Naive B cell (primary cell): Measurements from ENCODE around the gene TAF11L11. TPM values are rescaled to one million over a fixed set of nuclear protein-coding genes. Genes with fewer than 3 reads are reported as not detected.
"Not testable (repeated sequence)": the region's sequence is repeated elsewhere in the genome, so short reads cannot be mapped to it uniquely, and the experiment has no call there.

Experiments
- ATAC-seq, 2 donors: fragments of 150-1000 bp; cut with Tn5 transposase; 2 replicates each; pipeline ENCODE4 v1.10.0; 2021; ENCODE audit warnings: low read depth in 2 of 2, mild to moderate bottlenecking in 2 of 2, moderate library complexity in 2 of 2
- DNase-seq: peaks from one replicate; pipeline ENCODE4 v3.0.0; 2022
- H3K27ac Mint-ChIP-seq, 6 donors: one replicate each; pipeline ENCODE4 v1.8.0; 2020 to 2022; ENCODE audit warnings: mild to moderate bottlenecking in 6 of 6, mixed read lengths in 6 of 6, moderate library complexity in 5 of 6, inconsistent platforms in 2 of 6
- H3K27me3 Mint-ChIP-seq, 3 donors: one replicate each; pipeline ENCODE4 v1.8.0; 2021 to 2022; ENCODE audit warnings: mixed read lengths in 3 of 3, mild to moderate bottlenecking in 1 of 3
- H3K36me3 Mint-ChIP-seq, 2 donors: one replicate each; pipeline ENCODE4 v1.8.0; 2020 to 2022; ENCODE audit warnings: mixed read lengths in 2 of 2, inconsistent platforms in 1 of 2, mild to moderate bottlenecking in 1 of 2
- H3K4me1 Mint-ChIP-seq, 3 donors: one replicate each; pipeline ENCODE4 v1.8.0; 2020 to 2022; ENCODE audit warnings: mixed read lengths in 3 of 3, inconsistent platforms in 1 of 3, mild to moderate bottlenecking in 1 of 3, moderate library complexity in 1 of 3
- H3K4me3 Mint-ChIP-seq, 8 donors: one replicate each; pipeline ENCODE4 v1.8.0; 2020 to 2022; ENCODE audit warnings: mild to moderate bottlenecking in 8 of 8, mixed read lengths in 8 of 8, moderate library complexity in 8 of 8, inconsistent platforms in 2 of 8
- H3K9me3 Mint-ChIP-seq, 7 donors: one replicate each; pipeline ENCODE4 v1.8.0; 2020 to 2022; ENCODE audit warnings: mixed read lengths in 7 of 7, mild to moderate bottlenecking in 5 of 7, inconsistent platforms in 2 of 7, moderate library complexity in 1 of 7
- polyA plus RNA-seq, 6 donors: library from polyadenylated mRNA; unstranded; fragments of 300-500 nt; fragmentation: Illumina TruSeq; gene quantifications; one replicate each; pipeline ENCODE4 v1.2.3, GENCODE V29; 2021; ENCODE audit warnings: low read depth in 6 of 6

The TAF11L11 gene
- not detected for polyA plus RNA-seq

- H3K4me1 Mint-ChIP-seq, DNase-seq, H3K27me3 Mint-ChIP-seq, H3K9me3 Mint-ChIP-seq, ATAC-seq, H3K36me3 Mint-ChIP-seq: not testable (repeated sequence)
- Mint-ChIP-seq H3K4me3 (peak within 1 kb of the TSS in 1 of 8 donors; percentile 34), H3K27ac (peak within 1 kb of the TSS in 1 of 6 donors; percentile 7)
Measured at GRCh38 chr5:17603880-17604279, at the start of gene TAF11L11. TSS of gene TAF11L11 (plus strand) at chr5:17604183.

GRCh38 chr5:17585658-17586057 lies 18.3 kb upstream of the TAF11L11 start, which contains the start of gene TAF11L7:
TSS of gene TAF11L7 (minus strand) at chr5:17585758.
- H3K4me3 Mint-ChIP-seq, H3K36me3 Mint-ChIP-seq, H3K27me3 Mint-ChIP-seq, H3K27ac Mint-ChIP-seq, H3K4me1 Mint-ChIP-seq, H3K9me3 Mint-ChIP-seq, DNase-seq, ATAC-seq: not testable (repeated sequence)

- H3K27ac Mint-ChIP-seq, ATAC-seq, H3K9me3 Mint-ChIP-seq, DNase-seq, H3K36me3 Mint-ChIP-seq, H3K4me3 Mint-ChIP-seq, H3K4me1 Mint-ChIP-seq, H3K27me3 Mint-ChIP-seq: not testable (repeated sequence)
Measured at GRCh38 chr5:17590860-17591259, 13.1 kb upstream of the TAF11L11 start, which contains the start of gene TAF11L8. TSS of gene TAF11L8 (minus strand) at chr5:17590960.

GRCh38 chr5:17594255-17594654 lies 9.7 kb upstream of the TAF11L11 start, which contains the start of gene TAF11L9:
TSS of gene TAF11L9 (minus strand) at chr5:17594394.
- not testable (repeated sequence) for H3K27ac Mint-ChIP-seq, H3K36me3 Mint-ChIP-seq, DNase-seq, H3K4me1 Mint-ChIP-seq, H3K27me3 Mint-ChIP-seq, ATAC-seq, H3K4me3 Mint-ChIP-seq, H3K9me3 Mint-ChIP-seq

GRCh38 chr5:17597728-17598127 lies 6.3 kb upstream of the TAF11L11 start, which contains the start of gene TAF11L10:
TSS of gene TAF11L10 (minus strand) at chr5:17597828.
- not testable (repeated sequence) for H3K27ac Mint-ChIP-seq, H3K27me3 Mint-ChIP-seq, DNase-seq, H3K4me1 Mint-ChIP-seq, H3K4me3 Mint-ChIP-seq, ATAC-seq, H3K9me3 Mint-ChIP-seq, H3K36me3 Mint-ChIP-seq

- Mint-ChIP-seq H3K9me3 (peaks cover 0 to 5% (median 0%) of the 10 kb centered on the region in 7 donors), H3K27me3 (peaks cover 0 to 5% (median 0%) of the 10 kb centered on the region in 3 donors), H3K36me3 (no peaks in the 10 kb centered on the region), H3K4me1 (no peaks in the 10 kb centered on the region), H3K27ac (no peak overlapping the region), H3K4me3 (peak overlapping the region in 1 of 8 donors; percentile 34)
- DNase-seq (no peak), ATAC-seq (no peak)
Measured at GRCh38 chr5:17604951-17605350, 968 bp downstream of the TAF11L11 start.

- H3K4me3 Mint-ChIP-seq, H3K27me3 Mint-ChIP-seq, H3K36me3 Mint-ChIP-seq, ATAC-seq, H3K9me3 Mint-ChIP-seq, H3K4me1 Mint-ChIP-seq, DNase-seq: not testable (repeated sequence)
- H3K27ac Mint-ChIP-seq = peak overlapping the region in 1 of 6 donors; percentile 9
Measured at GRCh38 chr5:17607461-17607860, 3.5 kb downstream of the TAF11L11 start.

- H3K4me3 Mint-ChIP-seq, H3K27me3 Mint-ChIP-seq, H3K36me3 Mint-ChIP-seq, H3K4me1 Mint-ChIP-seq, DNase-seq, ATAC-seq, H3K9me3 Mint-ChIP-seq: not testable (repeated sequence)
- H3K27ac Mint-ChIP-seq = peak within 1 kb of the TSS in 1 of 6 donors; percentile 37
Measured at GRCh38 chr5:17610092-17610491, 6.1 kb downstream of the TAF11L11 start, which contains the start of gene TAF11L12. TSS of gene TAF11L12 (plus strand) at chr5:17610392.

- Mint-ChIP-seq H3K36me3 (no peaks in the 10 kb centered on the region), H3K27ac (no peak overlapping the region), H3K9me3 (peaks cover 0 to 4% (median 0%) of the 10 kb centered on the region in 7 donors), H3K4me1 (no peaks in the 10 kb centered on the region), H3K4me3 (no peak overlapping the region), H3K27me3 (no peaks in the 10 kb centered on the region)
- no peak for ATAC-seq
- DNase-seq = no peak
Measured at GRCh38 chr5:17614872-17615605, 11.1 kb downstream of the TAF11L11 start.

GRCh38 chr5:17619354-17619753 lies 15.4 kb downstream of the TAF11L11 start:
- peaks cover 0 to 3% (median 0%) of the 10 kb centered on the region in 7 donors for H3K9me3 Mint-ChIP-seq
- H3K27ac Mint-ChIP-seq = no peak overlapping the region
- DNase-seq = no peak
- H3K36me3 Mint-ChIP-seq = no peaks in the 10 kb centered on the region
- no peaks in the 10 kb centered on the region for H3K27me3 Mint-ChIP-seq
- no peak overlapping the region for H3K4me3 Mint-ChIP-seq
- no peak for ATAC-seq
- H3K4me1 Mint-ChIP-seq = no peaks in the 10 kb centered on the region

- no peaks in the 10 kb centered on the region for H3K27me3 Mint-ChIP-seq
- H3K9me3 Mint-ChIP-seq = peaks cover 0 to 2% (median 0%) of the 10 kb centered on the region in 7 donors
- DNase-seq = no peak
- H3K4me1 Mint-ChIP-seq = no peaks in the 10 kb centered on the region
- no peaks in the 10 kb centered on the region for H3K36me3 Mint-ChIP-seq
- H3K27ac Mint-ChIP-seq = peak overlapping the region in 1 of 6 donors; percentile 49
- no peak overlapping the region for H3K4me3 Mint-ChIP-seq
- no peak for ATAC-seq
Measured at GRCh38 chr5:17620627-17621026, 16.6 kb downstream of the TAF11L11 start.

GRCh38 chr5:17625686-17626085 lies 21.7 kb downstream of the TAF11L11 start:
- H3K27ac Mint-ChIP-seq = no peak overlapping the region
- DNase-seq (no peak), ATAC-seq (no peak)
- H3K9me3 Mint-ChIP-seq = peaks cover 0 to 2% (median 0%) of the 10 kb centered on the region in 7 donors
- no peaks in the 10 kb centered on the region for H3K4me1 Mint-ChIP-seq
- no peaks in the 10 kb centered on the region for H3K36me3 Mint-ChIP-seq
- H3K4me3 Mint-ChIP-seq = no peak overlapping the region
- H3K27me3 Mint-ChIP-seq = no peaks in the 10 kb centered on the region

- H3K27ac Mint-ChIP-seq, H3K4me1 Mint-ChIP-seq, H3K4me3 Mint-ChIP-seq, H3K27me3 Mint-ChIP-seq, DNase-seq, H3K9me3 Mint-ChIP-seq, ATAC-seq, H3K36me3 Mint-ChIP-seq: not testable (repeated sequence)
Measured at GRCh38 chr5:17631788-17632187, 27.8 kb downstream of the TAF11L11 start, which contains the start of gene TAF11L13. TSS of gene TAF11L13 (plus strand) at chr5:17632088.

- no peak for ATAC-seq
- Mint-ChIP-seq H3K4me1 (no peaks in the 10 kb centered on the region), H3K27me3 (peaks cover 0 to 4% (median 0%) of the 10 kb centered on the region in 3 donors), H3K27ac (no peak within 1 kb of the TSS), H3K4me3 (no peak within 1 kb of the TSS), H3K36me3 (no peaks in the 10 kb centered on the region), H3K9me3 (no peaks in the 10 kb centered on the region)
- no peak for DNase-seq
Measured at GRCh38 chr5:17634160-17634559, 30.2 kb downstream of the TAF11L11 start, which contains the start of gene TAF11L14. TSS of gene TAF11L14 (plus strand) at chr5:17634460.
